Pancreas (tissue), 10 donors: ENCODE measurements around the gene GRB14. TPM values are rescaled to one million over a fixed set of nuclear protein-coding genes. Genes with fewer than 3 reads are reported as not detected.

ENCODE experiments used
- ATAC-seq, 4 donors: fragments of 200-7000 bp; cut with Tn5 transposase; one replicate each; pipeline versions ENCODE4 v1.8.0 to v1.9.1; 2020; ENCODE audit warnings: mild to moderate bottlenecking in 4 of 4, moderate library complexity in 4 of 4
- DNase-seq, 6 donors: peaks; one replicate each; pipeline ENCODE4 v3.0.0-alpha.2; 2020
- FAIRE-seq: peaks from 2 replicates; lab custom pipeline; 2012; peaks lifted over from hg19 to GRCh38; lab: Jason Lieb, UNC
- H3K27ac ChIP-seq, 4 donors: fragments of 200-600 bp; sonication (generic); 1 replicate in 3 of 4; 2 replicates in 1 of 4; pipeline versions ENCODE4 v1.5.0 to v1.8.0; 2020
- H3K27me3 ChIP-seq, 4 donors: fragments of 200-600 bp; one replicate each; pipeline ENCODE4 v1.8.0; 2021
- H3K36me3 ChIP-seq, 3 donors: fragments of 200-600 bp; sonication (generic) in 1 of 3; one replicate each; pipeline versions ENCODE4 v1.5.0 to v1.8.0; 2020 to 2021
- H3K4me1 ChIP-seq, 3 donors: fragments of 200-600 bp; one replicate each; pipeline ENCODE4 v1.8.0; 2021
- H3K4me3 ChIP-seq, 4 donors: fragments of 200-600 bp; sonication (generic) in 2 of 4; one replicate each; pipeline versions ENCODE4 v1.5.0 to v1.8.0; 2020 to 2021
- H3K9me3 ChIP-seq, 4 donors: fragments of 200-600 bp; one replicate each; pipeline ENCODE4 v1.8.0; 2021
- WGBS, 2 donors: extraction: QIAGEN DNeasy Blood & Tissue Kit; methylation state at CpG; one replicate each; pipeline ENCODE4 v1.1.7; 2013; 5-methylcytosine and 5-hydroxymethylcytosine counted together
- intact Hi-C, 3 donors: fragments of 100-400 bp; cut with DNase I; formaldehyde crosslinking; loops; one replicate each; pipeline versions ENCODE4 v1.11.1 to v1.14.2; 2022
- polyA plus RNA-seq, 2 donors: library from polyadenylated mRNA; stranded (reverse); fragments of 200-250 nt; gene quantifications; one replicate each; pipeline ENCODE4 v1.2.3, GENCODE V29; 2013
- total RNA-seq, 6 donors: library from RNA; stranded (reverse); fragmentation: NEBNext Ultra II Directional in 4 of 6; extraction: Animal tissue kit (Norgen Biotek cat#: 25700) in 4 of 6; gene quantifications; one replicate each; pipeline versions ENCODE4 v1.2.1 to v1.2.4, GENCODE V29; 2021 to 2023
- TF ChIP-seq, protein P1 (sequence below), 4 donors: fragments of 200-600 bp; sonication (generic) in 3 of 4; IDR thresholded peaks; one replicate each; pipeline versions ENCODE4 v1.5.0 to v1.8.0; 2021; ENCODE audit warnings: antibody characterized with exemption in 4 of 4
- donor health status: healthy with polysubstance abuse.
- donor health status: DM: no; HTN: no; CAD: no; lungs with moderate emphysema.
- donor health status: DM: no; HTN: no; CAD: no.
- donor health status: control.
- donor health status: control.
- donor health status: Bipolar disorder and iron deficiency.
- donor health status: DM: yes; HTN: yes; CAD: no.
- donor health status: DM: no; HTN: no; CAD: no.
- donor health status: DM: no; HTN: no; CAD: no.
- donor health status: DM: yes; HTN: yes; CAD: no.

The GRB14 gene
- total and polyA plus RNA-seq, 8 donors = 7.8 to 74.9 (median 15.1) TPM

DNA sequence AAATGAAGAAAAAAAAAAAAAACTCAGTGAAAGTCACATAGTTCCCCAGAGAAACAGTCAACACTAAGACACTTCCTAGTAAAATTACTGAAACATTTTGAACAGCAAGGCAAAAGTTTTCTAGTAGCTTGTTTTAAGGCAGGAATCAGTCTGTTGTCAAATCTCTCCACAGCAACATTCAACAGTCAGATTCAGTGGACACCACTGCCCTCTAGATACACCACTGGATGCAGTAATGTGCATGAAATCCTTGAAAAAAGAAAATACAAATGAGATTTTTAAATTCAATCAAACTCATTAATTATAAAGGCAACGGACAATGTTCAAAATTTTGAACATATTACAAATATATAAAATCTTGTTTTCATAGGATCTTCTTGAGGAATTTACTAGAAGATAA, 46.4 kb downstream of the GRB14 start:
- peaks cover 0 to 5% (median 0%) of the 10 kb centered on the region in 4 donors for H3K27me3 ChIP-seq
- TF ChIP-seq, protein P1, sequence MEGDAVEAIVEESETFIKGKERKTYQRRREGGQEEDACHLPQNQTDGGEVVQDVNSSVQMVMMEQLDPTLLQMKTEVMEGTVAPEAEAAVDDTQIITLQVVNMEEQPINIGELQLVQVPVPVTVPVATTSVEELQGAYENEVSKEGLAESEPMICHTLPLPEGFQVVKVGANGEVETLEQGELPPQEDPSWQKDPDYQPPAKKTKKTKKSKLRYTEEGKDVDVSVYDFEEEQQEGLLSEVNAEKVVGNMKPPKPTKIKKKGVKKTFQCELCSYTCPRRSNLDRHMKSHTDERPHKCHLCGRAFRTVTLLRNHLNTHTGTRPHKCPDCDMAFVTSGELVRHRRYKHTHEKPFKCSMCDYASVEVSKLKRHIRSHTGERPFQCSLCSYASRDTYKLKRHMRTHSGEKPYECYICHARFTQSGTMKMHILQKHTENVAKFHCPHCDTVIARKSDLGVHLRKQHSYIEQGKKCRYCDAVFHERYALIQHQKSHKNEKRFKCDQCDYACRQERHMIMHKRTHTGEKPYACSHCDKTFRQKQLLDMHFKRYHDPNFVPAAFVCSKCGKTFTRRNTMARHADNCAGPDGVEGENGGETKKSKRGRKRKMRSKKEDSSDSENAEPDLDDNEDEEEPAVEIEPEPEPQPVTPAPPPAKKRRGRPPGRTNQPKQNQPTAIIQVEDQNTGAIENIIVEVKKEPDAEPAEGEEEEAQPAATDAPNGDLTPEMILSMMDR (IDR thresholded peaks at IDR 0.05) = no peak
- WGBS, 2 donors = 49 to 67% methylated on average over 1 of the region's 1 CpG
- ATAC-seq (peak in 1 of 4 donors; percentile 43), FAIRE-seq (no peak), DNase-seq (no peak)
- H3K9me3 ChIP-seq = no peaks in the 10 kb centered on the region
- no peak overlapping the region for H3K4me3 ChIP-seq
- H3K4me1 ChIP-seq = peaks cover 6 to 15% (median 14%) of the 10 kb centered on the region in 3 donors
- no peak overlapping the region for H3K27ac ChIP-seq
- H3K36me3 ChIP-seq = no peaks in the 10 kb centered on the region
- intact Hi-C loops = no loop called here

DNA sequence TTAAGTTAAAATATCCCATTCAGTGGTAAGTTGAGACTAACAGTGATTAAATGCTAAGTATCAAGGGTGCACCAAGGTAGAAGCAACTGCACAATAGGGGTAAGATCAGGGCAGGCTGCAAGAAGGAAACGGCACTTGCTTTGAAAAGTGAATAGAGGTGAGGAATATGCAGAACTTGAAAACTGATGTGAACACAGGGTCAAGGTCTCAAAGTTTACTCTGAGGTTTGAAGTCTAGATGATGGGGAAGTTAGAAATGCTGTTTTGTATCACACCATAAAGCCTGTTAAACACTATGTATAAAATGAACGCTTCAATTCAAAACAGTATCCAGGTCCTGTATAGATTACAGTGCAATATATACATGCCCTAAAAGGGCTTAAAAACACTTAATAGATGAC, 50.8 kb downstream of the GRB14 start:
- Histone ChIP-seq H3K9me3 (no peaks in the 10 kb centered on the region), H3K36me3 (no peaks in the 10 kb centered on the region), H3K27ac (no peak overlapping the region), H3K4me1 (peaks cover 11 to 32% (median 26%) of the 10 kb centered on the region in 3 donors), H3K27me3 (no peaks in the 10 kb centered on the region), H3K4me3 (no peak overlapping the region)
- DNase-seq (no peak), ATAC-seq (peak in 1 of 4 donors; percentile 5), FAIRE-seq (no peak)
- intact Hi-C loops = no loop called here
- WGBS, 2 donors = 43 to 55% methylated on average over 2 of the region's 2 CpGs
- TF ChIP-seq, protein P1 (IDR thresholded peaks at IDR 0.05) = no peak

DNA sequence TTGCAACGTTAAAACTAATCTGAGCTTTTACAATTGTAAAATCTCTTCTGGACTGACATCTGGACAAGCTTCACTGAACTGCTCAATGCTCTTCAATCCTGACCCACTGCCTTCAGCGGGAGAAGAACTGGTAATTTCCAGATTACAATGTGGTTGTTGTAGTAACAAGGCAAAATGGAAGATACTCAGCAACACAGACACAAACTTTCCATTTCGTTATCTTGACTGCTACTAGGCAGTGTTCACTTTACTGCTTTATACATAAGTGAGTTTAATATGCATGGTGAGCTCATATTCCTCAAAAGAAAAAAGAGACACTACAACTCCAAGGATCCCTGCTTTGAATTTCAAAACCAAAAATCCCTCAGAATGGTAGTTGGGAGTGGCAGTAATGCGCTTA, 51.9 kb downstream of the GRB14 start:
- Histone ChIP-seq H3K36me3 (no peaks in the 10 kb centered on the region), H3K27me3 (no peaks in the 10 kb centered on the region), H3K9me3 (no peaks in the 10 kb centered on the region), H3K27ac (peak overlapping the region in 2 of 4 donors; percentile 83 to 90), H3K4me1 (peaks cover 11 to 34% (median 30%) of the 10 kb centered on the region in 3 donors), H3K4me3 (no peak overlapping the region)
- DNase-seq = no peak
- FAIRE-seq = no peak
- peak in 3 of 4 donors; percentile 24 to 60 (median 40) for ATAC-seq
- 46 to 68% methylated on average over 4 of the region's 4 CpGs for WGBS, 2 donors
- intact Hi-C loops = no loop called here
- TF ChIP-seq, protein P1 (IDR thresholded peaks at IDR 0.05) = no peak

DNA sequence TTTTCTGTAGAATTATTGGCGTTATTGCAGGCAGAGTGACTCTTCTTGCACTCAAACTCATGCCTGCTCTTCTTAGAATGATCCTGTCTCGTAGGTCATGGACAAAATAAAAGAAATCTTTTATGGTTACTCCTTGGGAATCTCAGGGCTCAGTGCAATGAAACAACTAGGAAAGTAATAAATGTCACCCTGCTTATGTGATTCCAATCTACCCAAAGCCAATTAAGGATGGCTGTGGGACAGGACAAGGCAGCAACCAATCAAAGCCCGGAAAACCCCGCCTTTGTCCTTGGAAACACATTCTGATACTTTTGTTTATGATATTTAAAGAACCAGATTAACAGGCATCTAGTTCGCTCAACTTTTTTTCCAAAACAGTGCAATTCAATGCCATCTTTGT, 53.0 kb downstream of the GRB14 start:
- TF ChIP-seq, protein P1 (IDR thresholded peaks at IDR 0.05) = no peak
- Histone ChIP-seq H3K27ac (peak overlapping the region; percentile 0 to 90 (median 61)), H3K4me3 (peak overlapping the region; percentile 3 to 39 (median 19)), H3K27me3 (no peaks in the 10 kb centered on the region), H3K36me3 (no peaks in the 10 kb centered on the region), H3K4me1 (peaks cover 11 to 35% (median 30%) of the 10 kb centered on the region in 3 donors), H3K9me3 (no peaks in the 10 kb centered on the region)
- ATAC-seq (peak; percentile 28 to 52 (median 46)), DNase-seq (peak in 1 of 6 donors; percentile 35), FAIRE-seq (no peak)
- WGBS, 2 donors = 12 to 20% methylated on average over 5 of the region's 5 CpGs
- intact Hi-C loops = no loop called here

DNA sequence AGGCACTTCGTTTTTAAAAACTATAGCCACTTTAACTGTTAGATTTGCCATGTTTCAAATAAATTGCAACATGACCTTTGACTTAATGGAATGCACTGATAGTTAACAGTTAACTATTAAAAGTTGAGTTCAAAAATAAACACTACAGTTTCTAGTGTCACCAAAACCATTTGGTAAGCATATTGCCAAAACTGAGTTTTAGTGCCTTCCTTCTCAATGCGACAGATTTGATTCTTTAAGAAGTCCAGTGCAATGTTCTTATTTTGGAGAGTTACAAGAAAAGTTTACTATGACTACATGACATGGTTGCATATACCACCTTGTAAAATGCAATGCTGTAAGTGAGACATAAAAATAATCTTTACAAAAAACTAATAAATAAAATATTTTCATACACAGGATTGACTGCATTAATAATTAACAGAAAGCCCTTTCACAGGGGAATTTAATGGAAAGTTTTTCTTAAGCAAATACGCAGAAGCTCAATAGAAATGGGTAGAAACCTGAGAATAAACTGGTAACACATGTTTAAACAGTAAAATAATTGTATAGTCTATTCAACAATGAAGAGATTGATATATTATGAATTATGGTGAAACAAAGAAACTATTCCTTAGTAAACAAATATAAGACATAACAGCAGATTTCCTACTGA, 53.8 kb downstream of the GRB14 start:
- WGBS, 2 donors = 11 to 14% methylated on average over 3 of the region's 3 CpGs
- FAIRE-seq (no peak), ATAC-seq (peak in 3 of 4 donors; percentile 10 to 23 (median 11)), DNase-seq (no peak)
- peaks cover 11 to 41% (median 37%) of the 10 kb centered on the region in 3 donors for H3K4me1 ChIP-seq
- peak overlapping the region; percentile 0 to 90 (median 61) for H3K27ac ChIP-seq
- H3K36me3 ChIP-seq = no peaks in the 10 kb centered on the region
- intact Hi-C loops = no loop called here
- no peaks in the 10 kb centered on the region for H3K9me3 ChIP-seq
- TF ChIP-seq, protein P1 (IDR thresholded peaks at IDR 0.05) = no peak
- H3K27me3 ChIP-seq = no peaks in the 10 kb centered on the region
- H3K4me3 ChIP-seq = peak overlapping the region; percentile 3 to 39 (median 19)
